Upper lobe of right lung (tissue), 1 donor: ENCODE results near the gene SLC35F3. TPM values are rescaled to one million over a fixed set of nuclear protein-coding genes. Genes with fewer than 3 reads are reported as not detected.
"Not testable (repeated sequence)": the region's sequence is repeated elsewhere in the genome, so short reads cannot be mapped to it uniquely, and the experiment has no call there.

Experiments
- ATAC-seq: fragments of 200-7000 bp; cut with Tn5 transposase; one replicate; pipeline ENCODE4 v1.9.1; 2020; ENCODE audit warnings: mild to moderate bottlenecking, moderate library complexity
- DNase-seq: peaks from one replicate; pipeline ENCODE4 v3.0.0-alpha.2; 2020
- H3K27ac ChIP-seq: fragments of 200-600 bp; one replicate; pipeline ENCODE4 v1.8.0; 2022
- H3K27me3 ChIP-seq: fragments of 200-600 bp; one replicate; pipeline ENCODE4 v1.8.0; 2022; ENCODE audit warnings: mild to moderate bottlenecking
- H3K36me3 ChIP-seq: fragments of 200-600 bp; one replicate; pipeline ENCODE4 v1.8.0; 2022
- H3K4me1 ChIP-seq: fragments of 200-600 bp; one replicate; pipeline ENCODE4 v1.8.0; 2022
- H3K4me3 ChIP-seq: fragments of 200-600 bp; one replicate; pipeline ENCODE4 v1.8.0; 2022; ENCODE audit warnings: mild to moderate bottlenecking
- H3K9me3 ChIP-seq: fragments of 200-600 bp; one replicate; pipeline ENCODE4 v1.8.0; 2022
- intact Hi-C: fragments of 100-400 bp; cut with DNase I; formaldehyde crosslinking; loops from one replicate; pipeline ENCODE4 v1.11.0; 2022
- total RNA-seq: library from RNA; stranded (reverse); fragmentation: NEBNext Ultra II Directional; extraction: Animal tissue kit (Norgen Biotek cat#: 25700); gene quantifications from one replicate; pipeline ENCODE4 v1.2.1, GENCODE V29; 2021
- TF ChIP-seq, protein P1 (sequence below): fragments of 200-600 bp; IDR thresholded peaks from one replicate; pipeline ENCODE4 v1.8.0; 2022; ENCODE audit warnings: antibody characterized with exemption
- donor health status: DM: no; HTN: yes; CAD: no; lungs with severe emphysema.

Gene SLC35F3
- total RNA-seq, 1 donor from 2014 or later = 0.29 TPM

DNA sequence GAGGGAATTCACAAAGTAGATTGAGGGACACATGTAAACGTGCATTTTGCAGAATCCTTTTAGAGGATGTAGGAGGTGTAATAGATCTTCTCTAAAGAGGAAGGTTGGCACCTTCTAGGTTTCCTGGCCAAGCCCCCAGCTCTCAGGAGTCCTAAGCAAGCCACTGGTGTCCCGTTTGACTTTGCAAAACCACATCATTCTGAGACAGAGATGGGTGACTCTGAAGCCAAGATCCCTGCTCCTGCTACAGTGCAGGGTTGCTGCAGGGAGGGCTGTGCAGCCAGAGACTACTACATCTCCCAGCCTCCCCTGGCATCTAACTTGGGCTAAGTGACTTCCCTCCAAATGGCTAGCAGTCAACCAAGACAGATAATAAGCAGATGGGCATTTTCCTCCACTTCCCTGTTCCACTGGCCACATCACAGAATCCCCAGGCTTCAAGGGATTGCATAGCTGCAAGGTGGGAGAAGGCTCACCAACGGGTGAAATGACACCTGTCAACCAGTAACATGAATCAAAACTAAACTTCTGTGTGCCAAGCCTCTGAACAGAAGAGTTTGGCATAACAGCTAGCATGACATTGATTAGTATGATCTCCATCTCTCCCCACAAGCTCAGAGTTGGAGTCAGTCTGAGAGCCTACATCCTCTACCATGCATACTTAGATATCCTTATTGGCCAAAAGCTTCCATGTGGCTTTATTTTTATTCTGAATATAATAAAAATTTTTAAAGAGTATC lies 339.2 kb downstream of the SLC35F3 start:
- DNase-seq = no peak
- H3K9me3 ChIP-seq = no peaks in the 10 kb centered on the region
- ATAC-seq = no peak
- no peaks in the 10 kb centered on the region for H3K27me3 ChIP-seq
- H3K27ac ChIP-seq = no peak overlapping the region
- TF ChIP-seq, protein P1, sequence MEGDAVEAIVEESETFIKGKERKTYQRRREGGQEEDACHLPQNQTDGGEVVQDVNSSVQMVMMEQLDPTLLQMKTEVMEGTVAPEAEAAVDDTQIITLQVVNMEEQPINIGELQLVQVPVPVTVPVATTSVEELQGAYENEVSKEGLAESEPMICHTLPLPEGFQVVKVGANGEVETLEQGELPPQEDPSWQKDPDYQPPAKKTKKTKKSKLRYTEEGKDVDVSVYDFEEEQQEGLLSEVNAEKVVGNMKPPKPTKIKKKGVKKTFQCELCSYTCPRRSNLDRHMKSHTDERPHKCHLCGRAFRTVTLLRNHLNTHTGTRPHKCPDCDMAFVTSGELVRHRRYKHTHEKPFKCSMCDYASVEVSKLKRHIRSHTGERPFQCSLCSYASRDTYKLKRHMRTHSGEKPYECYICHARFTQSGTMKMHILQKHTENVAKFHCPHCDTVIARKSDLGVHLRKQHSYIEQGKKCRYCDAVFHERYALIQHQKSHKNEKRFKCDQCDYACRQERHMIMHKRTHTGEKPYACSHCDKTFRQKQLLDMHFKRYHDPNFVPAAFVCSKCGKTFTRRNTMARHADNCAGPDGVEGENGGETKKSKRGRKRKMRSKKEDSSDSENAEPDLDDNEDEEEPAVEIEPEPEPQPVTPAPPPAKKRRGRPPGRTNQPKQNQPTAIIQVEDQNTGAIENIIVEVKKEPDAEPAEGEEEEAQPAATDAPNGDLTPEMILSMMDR = no peak
- intact Hi-C loops = no loop called here
- H3K4me3 ChIP-seq = no peak overlapping the region
- H3K36me3 ChIP-seq = no peaks in the 10 kb centered on the region
- H3K4me1 ChIP-seq = no peaks in the 10 kb centered on the region

DNA sequence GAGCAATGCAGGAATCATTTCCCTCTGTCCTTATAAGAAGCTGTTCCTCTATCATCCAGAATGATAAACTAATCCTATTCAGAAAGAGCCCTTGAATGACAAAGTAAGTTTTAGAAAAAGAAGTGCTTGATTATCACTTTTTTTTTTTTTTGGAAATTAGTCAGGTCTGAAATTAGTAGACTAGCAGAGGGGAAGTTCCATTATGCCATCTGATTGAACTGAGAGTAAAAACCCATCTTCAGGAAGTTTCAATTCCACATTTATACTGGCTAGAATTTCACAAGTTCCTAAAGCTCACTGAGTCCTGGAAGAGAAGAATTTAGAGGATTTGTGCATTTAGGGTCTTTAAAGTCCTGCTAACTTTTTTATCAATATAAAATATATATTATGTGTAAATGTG lies 340.0 kb downstream of the SLC35F3 start:
- H3K4me3 ChIP-seq = no peak overlapping the region
- peak; percentile 45 for ATAC-seq
- no peaks in the 10 kb centered on the region for H3K4me1 ChIP-seq
- no peak overlapping the region for H3K27ac ChIP-seq
- DNase-seq = no peak
- H3K27me3 ChIP-seq = no peaks in the 10 kb centered on the region
- H3K36me3 ChIP-seq = no peaks in the 10 kb centered on the region
- TF ChIP-seq, protein P1 = no peak
- intact Hi-C loops = no loop called here
- no peaks in the 10 kb centered on the region for H3K9me3 ChIP-seq

DNA sequence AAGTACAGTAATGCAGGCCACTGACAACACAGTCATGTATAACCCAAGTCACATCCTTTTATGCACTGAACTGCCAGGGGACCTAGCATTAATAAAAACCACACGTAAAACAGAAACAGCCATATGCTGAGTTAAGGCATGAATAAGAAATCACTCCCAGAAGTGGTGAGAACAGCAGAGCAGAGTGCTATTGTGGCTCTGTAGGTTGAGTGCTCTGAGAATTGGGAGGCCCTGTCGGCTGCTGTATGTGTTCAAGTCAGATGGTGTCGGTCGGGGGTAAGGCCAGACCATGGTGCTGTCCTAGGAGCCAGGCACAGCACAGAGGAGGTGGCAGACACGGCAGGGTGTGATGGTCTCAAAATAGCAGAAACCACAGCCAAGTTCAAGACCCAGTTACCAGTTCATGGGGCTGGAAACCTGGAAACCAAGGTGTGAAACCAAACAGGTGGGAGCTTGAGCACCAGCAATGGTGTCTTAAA lies 342.2 kb downstream of the SLC35F3 start:
- no peak for DNase-seq
- ATAC-seq = no peak
- Histone ChIP-seq H3K4me1 (no peaks in the 10 kb centered on the region), H3K27ac (no peak overlapping the region), H3K36me3 (no peaks in the 10 kb centered on the region), H3K27me3 (no peaks in the 10 kb centered on the region), H3K9me3 (no peaks in the 10 kb centered on the region), H3K4me3 (no peak overlapping the region)
- intact Hi-C loops = no loop called here
- TF ChIP-seq, protein P1 = no peak

DNA sequence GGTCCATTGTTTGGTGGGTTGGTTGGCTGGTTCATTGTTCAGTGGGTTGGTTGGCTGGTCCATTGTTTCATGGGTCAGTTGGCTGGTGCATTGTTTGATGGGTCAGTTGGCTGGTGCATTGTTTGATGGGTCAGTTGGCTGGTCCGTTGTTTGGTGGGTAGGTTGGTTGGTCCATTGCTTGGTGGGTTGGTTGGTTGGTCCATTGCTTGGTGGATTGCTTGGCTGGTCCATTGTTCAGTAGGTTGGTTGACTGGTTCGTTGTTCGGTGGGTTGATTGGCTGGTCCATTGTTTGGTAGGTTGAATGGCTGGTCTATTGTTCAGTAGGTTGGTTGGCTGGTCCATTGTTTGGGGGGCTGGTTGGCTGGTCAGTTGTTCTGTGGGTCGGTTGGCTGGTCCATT lies 343.3 kb downstream of the SLC35F3 start:
- H3K9me3 ChIP-seq, DNase-seq, H3K4me1 ChIP-seq, H3K4me3 ChIP-seq, H3K27me3 ChIP-seq, H3K27ac ChIP-seq, intact Hi-C loops, H3K36me3 ChIP-seq, ATAC-seq: not testable (repeated sequence)

DNA sequence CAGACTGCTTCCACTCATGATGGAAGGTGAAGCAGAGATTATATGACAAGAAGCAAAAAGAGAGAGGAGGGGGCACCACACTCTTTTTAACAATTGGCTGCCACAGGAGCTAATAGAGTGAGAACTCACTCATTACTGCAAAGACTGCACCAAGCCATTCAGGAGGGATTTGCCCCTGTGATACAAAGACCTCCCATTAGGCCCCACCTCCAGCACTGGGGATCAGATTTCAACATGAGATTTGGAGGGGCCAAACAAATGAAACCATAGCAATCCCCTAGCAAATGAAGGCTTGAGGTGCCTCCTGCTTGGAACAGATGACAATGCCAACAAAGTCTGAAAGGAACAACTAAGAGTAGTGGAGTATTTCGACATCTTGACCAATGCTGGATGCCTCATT lies 346.3 kb downstream of the SLC35F3 start:
- TF ChIP-seq, protein P1 = no peak
- no peaks in the 10 kb centered on the region for H3K4me1 ChIP-seq
- H3K36me3 ChIP-seq = no peaks in the 10 kb centered on the region
- no peak overlapping the region for H3K4me3 ChIP-seq
- no peak for ATAC-seq
- H3K27ac ChIP-seq = no peak overlapping the region
- no peaks in the 10 kb centered on the region for H3K9me3 ChIP-seq
- intact Hi-C loops = no loop called here
- H3K27me3 ChIP-seq = no peaks in the 10 kb centered on the region
- DNase-seq = no peak

DNA sequence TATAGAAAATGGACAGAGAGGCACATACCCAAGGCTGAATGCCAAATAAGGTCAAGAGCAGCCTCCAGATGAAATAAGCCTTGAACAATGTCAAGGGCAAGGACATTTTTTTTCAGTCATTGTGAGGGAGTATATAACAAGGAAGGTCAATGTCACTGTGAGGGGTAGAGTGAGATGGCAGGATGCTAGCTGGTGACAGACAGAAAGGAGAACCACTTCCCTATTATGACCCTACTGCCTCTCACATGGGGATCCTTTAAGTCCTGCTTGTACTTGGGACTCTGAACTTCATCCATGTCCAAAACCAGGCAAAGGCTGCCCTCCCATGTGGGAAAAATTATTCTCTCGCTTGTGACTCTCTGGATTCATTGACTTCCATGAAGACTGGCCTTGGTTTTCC lies 349.3 kb downstream of the SLC35F3 start:
- no peak for DNase-seq
- H3K27me3 ChIP-seq = no peaks in the 10 kb centered on the region
- ATAC-seq = no peak
- H3K27ac ChIP-seq = no peak overlapping the region
- TF ChIP-seq, protein P1 = no peak
- no peaks in the 10 kb centered on the region for H3K36me3 ChIP-seq
- no peaks in the 10 kb centered on the region for H3K9me3 ChIP-seq
- intact Hi-C loops = no loop called here
- H3K4me1 ChIP-seq = no peaks in the 10 kb centered on the region
- no peak overlapping the region for H3K4me3 ChIP-seq
